Stimulated activated CD8-positive, alpha-beta memory T cell treated with anti-CD3 and anti-CD28 coated beads, Interleukin-12 subunit alpha, Interleukin-12 subunit beta, amount 100 ng/mL, for 1 hour (primary cell): ENCODE results near the gene FASN.

Source experiments
- DNase-seq: peaks from one replicate; pipeline ENCODE4 v3.0.0-alpha.2; 2020; ENCODE audit warnings: low read depth

FASN gene

GRCh38 chr17:82101301-82101715, 3.3 kb upstream of the FASN start:
- no peak for DNase-seq

GRCh38 chr17:82100502-82101298, 2.7 kb upstream of the FASN start:
- DNase-seq, result no peak

- no peak for DNase-seq
Observed at GRCh38 chr17:82098939-82099763, 1.1 kb upstream of the FASN start.

GRCh38 chr17:82097919-82098168, 192 bp downstream of the FASN start:
- DNase-seq, result no peak

GRCh38 chr17:82097184-82097918, 685 bp downstream of the FASN start:
- no peak for DNase-seq

- DNase-seq, result no peak
Observed at GRCh38 chr17:82096709-82097183, 1.3 kb downstream of the FASN start.

- no peak for DNase-seq
Observed at GRCh38 chr17:82095777-82096708, 2.0 kb downstream of the FASN start.

- DNase-seq, result no peak
Observed at GRCh38 chr17:82094931-82095776, 2.9 kb downstream of the FASN start.

GRCh38 chr17:82092995-82093751, 4.9 kb downstream of the FASN start:
- no peak for DNase-seq

GRCh38 chr17:82092628-82092994, 5.4 kb downstream of the FASN start:
- no peak for DNase-seq

GRCh38 chr17:82092094-82092586, 5.9 kb downstream of the FASN start:
- DNase-seq, result no peak

- no peak for DNase-seq
Observed at GRCh38 chr17:82091264-82092066, 6.6 kb downstream of the FASN start.

GRCh38 chr17:82090549-82091263, 7.3 kb downstream of the FASN start:
- DNase-seq, result no peak

GRCh38 chr17:82089723-82090548, 8.1 kb downstream of the FASN start:
- DNase-seq, result no peak

GRCh38 chr17:82088838-82089722, 9.0 kb downstream of the FASN start:
- no peak for DNase-seq
